HepG2 (cell line): Measurements from ENCODE around the gene SLC9A1. TPM values are rescaled to one million over a fixed set of nuclear protein-coding genes. Genes with fewer than 3 reads are reported as not detected.

Experiments used
- ARID4A ChIP-seq: sonication (generic); formaldehyde crosslinking; IDR thresholded peaks from 2 replicates; pipeline ENCODE4 v1.5.0; 2020; ENCODE audit warnings: mild to moderate bottlenecking, missing genetic modification reagents, borderline replicate concordance
- EEA1 ChIP-seq: sonication (generic); formaldehyde crosslinking; IDR thresholded peaks from 2 replicates; pipeline ENCODE4 v1.5.1; 2020; ENCODE audit warnings: mild to moderate bottlenecking, missing genetic modification reagents, borderline replicate concordance
- KLF12 ChIP-seq: sonication (generic); formaldehyde crosslinking; IDR thresholded peaks from 2 replicates; pipeline ENCODE4 v1.4.0; 2020; ENCODE audit warnings: missing genetic modification reagents, borderline replicate concordance
- NFIB ChIP-seq: sonication (generic); formaldehyde crosslinking; IDR thresholded peaks from 2 replicates; pipeline ENCODE4 v1.9.0; 2021; ENCODE audit warnings: missing genetic modification reagents, mild to moderate bottlenecking, borderline replicate concordance
- SMAD9 ChIP-seq: sonication (generic); formaldehyde crosslinking; IDR thresholded peaks from 2 replicates; pipeline ENCODE4 v1.5.1; 2020; ENCODE audit warnings: mild to moderate bottlenecking, missing genetic modification reagents
- ZNF7 ChIP-seq: IDR thresholded peaks from 2 replicates; pipeline ENCODE4 v1.6.1; 2016; ENCODE audit warnings: missing biosample characterization, missing genetic modification reagents
- polyA plus RNA-seq, 8 experiments: library from polyadenylated mRNA; depleted of rRNA in 3 of 8; stranded (reverse) in 7 of 8; unstranded in 1 of 8; fragments of >200 nt; fragmentation: Illumina TruSeq in 4 of 8; extraction: Trizol in 4 of 8; gene quantifications; 2 replicates each; pipeline versions ENCODE4 v1.2.1 to v1.2.3, GENCODE V29; 2011 to 2016; ENCODE audit warnings: low read depth in 4 of 8, missing spikeins in 1 of 8, mixed read lengths in 1 of 8; ENCODE audit not compliant: insufficient read depth in 1 of 8
- total RNA-seq, 5 experiments: library from RNA; depleted of rRNA; stranded (reverse); fragments of >200 nt; fragmentation: Illumina TruSeq; extraction: Trizol; gene quantifications; 2 replicates each; pipeline ENCODE4 v1.2.3, GENCODE V29; 2016; ENCODE audit warnings: low read depth in 1 of 5
- TF ChIP-seq, protein P1 (sequence below), 2 experiments: sonication (generic) in 1 of 2; formaldehyde crosslinking in 1 of 2; IDR thresholded peaks; 2 replicates each; pipeline versions ENCODE4 v1.4.0 to v1.6.1; 2016 to 2020; ENCODE audit warnings: borderline replicate concordance in 1 of 2, low read depth in 1 of 2, mild to moderate bottlenecking in 1 of 2, missing genetic modification reagents in 1 of 2
- TF ChIP-seq, protein P2 (sequence below): sonication (generic); formaldehyde crosslinking; IDR thresholded peaks from 2 replicates; pipeline ENCODE4 v1.4.0; 2020; ENCODE audit warnings: missing genetic modification reagents

Gene SLC9A1
- total and polyA plus RNA-seq, 2 of the 13 experiments (the other 11 are each of a cell fraction or from before 2014, with no cell fraction given) = 1.4 to 2.9 TPM

GRCh38 chr1:27108588-27108987, 46.3 kb downstream of the SLC9A1 start (continued):
- TF ChIP-seq, protein P1, sequence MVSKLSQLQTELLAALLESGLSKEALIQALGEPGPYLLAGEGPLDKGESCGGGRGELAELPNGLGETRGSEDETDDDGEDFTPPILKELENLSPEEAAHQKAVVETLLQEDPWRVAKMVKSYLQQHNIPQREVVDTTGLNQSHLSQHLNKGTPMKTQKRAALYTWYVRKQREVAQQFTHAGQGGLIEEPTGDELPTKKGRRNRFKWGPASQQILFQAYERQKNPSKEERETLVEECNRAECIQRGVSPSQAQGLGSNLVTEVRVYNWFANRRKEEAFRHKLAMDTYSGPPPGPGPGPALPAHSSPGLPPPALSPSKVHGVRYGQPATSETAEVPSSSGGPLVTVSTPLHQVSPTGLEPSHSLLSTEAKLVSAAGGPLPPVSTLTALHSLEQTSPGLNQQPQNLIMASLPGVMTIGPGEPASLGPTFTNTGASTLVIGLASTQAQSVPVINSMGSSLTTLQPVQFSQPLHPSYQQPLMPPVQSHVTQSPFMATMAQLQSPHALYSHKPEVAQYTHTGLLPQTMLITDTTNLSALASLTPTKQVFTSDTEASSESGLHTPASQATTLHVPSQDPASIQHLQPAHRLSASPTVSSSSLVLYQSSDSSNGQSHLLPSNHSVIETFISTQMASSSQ (IDR thresholded peaks at IDR 0.05; ENCODE audit: low read depth) = no peak
- TF ChIP-seq, protein P1 (CRISPR knock-in tag; IDR thresholded peaks at IDR 0.05; ENCODE audit: borderline replicate concordance) = no peak
- TF ChIP-seq ZNF7 (CRISPR knock-in tag) (no peak), EEA1 (CRISPR knock-in tag) (no peak), SMAD9 (CRISPR knock-in tag) (no peak), NFIB (CRISPR knock-in tag) (no peak), ARID4A (CRISPR knock-in tag) (no peak), KLF12 (CRISPR knock-in tag) (no peak)
- TF ChIP-seq, protein P2, sequence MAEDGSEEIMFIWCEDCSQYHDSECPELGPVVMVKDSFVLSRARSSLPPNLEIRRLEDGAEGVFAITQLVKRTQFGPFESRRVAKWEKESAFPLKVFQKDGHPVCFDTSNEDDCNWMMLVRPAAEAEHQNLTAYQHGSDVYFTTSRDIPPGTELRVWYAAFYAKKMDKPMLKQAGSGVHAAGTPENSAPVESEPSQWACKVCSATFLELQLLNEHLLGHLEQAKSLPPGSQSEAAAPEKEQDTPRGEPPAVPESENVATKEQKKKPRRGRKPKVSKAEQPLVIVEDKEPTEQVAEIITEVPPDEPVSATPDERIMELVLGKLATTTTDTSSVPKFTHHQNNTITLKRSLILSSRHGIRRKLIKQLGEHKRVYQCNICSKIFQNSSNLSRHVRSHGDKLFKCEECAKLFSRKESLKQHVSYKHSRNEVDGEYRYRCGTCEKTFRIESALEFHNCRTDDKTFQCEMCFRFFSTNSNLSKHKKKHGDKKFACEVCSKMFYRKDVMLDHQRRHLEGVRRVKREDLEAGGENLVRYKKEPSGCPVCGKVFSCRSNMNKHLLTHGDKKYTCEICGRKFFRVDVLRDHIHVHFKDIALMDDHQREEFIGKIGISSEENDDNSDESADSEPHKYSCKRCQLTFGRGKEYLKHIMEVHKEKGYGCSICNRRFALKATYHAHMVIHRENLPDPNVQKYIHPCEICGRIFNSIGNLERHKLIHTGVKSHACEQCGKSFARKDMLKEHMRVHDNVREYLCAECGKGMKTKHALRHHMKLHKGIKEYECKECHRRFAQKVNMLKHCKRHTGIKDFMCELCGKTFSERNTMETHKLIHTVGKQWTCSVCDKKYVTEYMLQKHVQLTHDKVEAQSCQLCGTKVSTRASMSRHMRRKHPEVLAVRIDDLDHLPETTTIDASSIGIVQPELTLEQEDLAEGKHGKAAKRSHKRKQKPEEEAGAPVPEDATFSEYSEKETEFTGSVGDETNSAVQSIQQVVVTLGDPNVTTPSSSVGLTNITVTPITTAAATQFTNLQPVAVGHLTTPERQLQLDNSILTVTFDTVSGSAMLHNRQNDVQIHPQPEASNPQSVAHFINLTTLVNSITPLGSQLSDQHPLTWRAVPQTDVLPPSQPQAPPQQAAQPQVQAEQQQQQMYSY (CRISPR knock-in tag) = no peak
